ENCODE results near the gene ZNF154. TPM values are rescaled to one million over a fixed set of nuclear protein-coding genes. Genes with fewer than 3 reads are reported as not detected.
"Not testable (repeated sequence)": the region's sequence is repeated elsewhere in the genome, so short reads cannot be mapped to it uniquely, and the experiment has no call there.

Gene ZNF154
- total RNA-seq, 2 donors from 2014 or later = 2.7 to 5.6 TPM

DNA sequence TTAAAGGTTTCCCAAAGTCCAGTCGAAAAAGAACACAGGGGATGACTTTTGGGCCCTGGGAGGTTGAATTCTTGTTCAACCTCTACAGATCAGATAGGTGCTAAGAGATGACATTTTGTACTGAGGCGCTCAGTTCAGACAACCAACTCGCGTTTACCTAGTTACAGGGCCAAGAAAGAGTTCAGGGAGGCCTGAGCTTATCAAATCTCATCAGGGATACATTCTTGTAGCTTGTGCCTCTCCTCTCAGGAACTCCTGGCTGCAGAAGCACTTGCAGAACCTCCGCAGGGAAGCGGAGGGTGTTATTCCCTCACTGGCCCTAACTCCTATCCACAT is 38.4 kb upstream of the ZNF154 start:
- no peaks in the 10 kb centered on the region for H3K4me1 ChIP-seq (replicated peaks)
- TF ChIP-seq, protein P1, sequence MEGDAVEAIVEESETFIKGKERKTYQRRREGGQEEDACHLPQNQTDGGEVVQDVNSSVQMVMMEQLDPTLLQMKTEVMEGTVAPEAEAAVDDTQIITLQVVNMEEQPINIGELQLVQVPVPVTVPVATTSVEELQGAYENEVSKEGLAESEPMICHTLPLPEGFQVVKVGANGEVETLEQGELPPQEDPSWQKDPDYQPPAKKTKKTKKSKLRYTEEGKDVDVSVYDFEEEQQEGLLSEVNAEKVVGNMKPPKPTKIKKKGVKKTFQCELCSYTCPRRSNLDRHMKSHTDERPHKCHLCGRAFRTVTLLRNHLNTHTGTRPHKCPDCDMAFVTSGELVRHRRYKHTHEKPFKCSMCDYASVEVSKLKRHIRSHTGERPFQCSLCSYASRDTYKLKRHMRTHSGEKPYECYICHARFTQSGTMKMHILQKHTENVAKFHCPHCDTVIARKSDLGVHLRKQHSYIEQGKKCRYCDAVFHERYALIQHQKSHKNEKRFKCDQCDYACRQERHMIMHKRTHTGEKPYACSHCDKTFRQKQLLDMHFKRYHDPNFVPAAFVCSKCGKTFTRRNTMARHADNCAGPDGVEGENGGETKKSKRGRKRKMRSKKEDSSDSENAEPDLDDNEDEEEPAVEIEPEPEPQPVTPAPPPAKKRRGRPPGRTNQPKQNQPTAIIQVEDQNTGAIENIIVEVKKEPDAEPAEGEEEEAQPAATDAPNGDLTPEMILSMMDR (IDR thresholded peaks at IDR 0.05) = no peak
- TF ChIP-seq POLR2A (IDR thresholded peaks at IDR 0.05) (no peak), POLR2AphosphoS5 (IDR thresholded peaks at IDR 0.05) (no peak)
- intact Hi-C loops (cut with DNase I) = no loop called here
- H3K4me3 ChIP-seq = peak overlapping the region; percentile 74 to 91
- peaks cover 4 to 7% of the 10 kb centered on the region in 2 donors for H3K36me3 ChIP-seq
- 32% methylated on average over 6 of the region's 6 CpGs for WGBS
- no peaks in the 10 kb centered on the region for H3K27me3 ChIP-seq (replicated peaks; ENCODE audit: insufficient read depth)
- no peaks in the 10 kb centered on the region for H3K9me3 ChIP-seq
- peak overlapping the region; percentile 77 to 82 for H3K27ac ChIP-seq
- no peak for DNase-seq (ENCODE audit: low spot score)

DNA sequence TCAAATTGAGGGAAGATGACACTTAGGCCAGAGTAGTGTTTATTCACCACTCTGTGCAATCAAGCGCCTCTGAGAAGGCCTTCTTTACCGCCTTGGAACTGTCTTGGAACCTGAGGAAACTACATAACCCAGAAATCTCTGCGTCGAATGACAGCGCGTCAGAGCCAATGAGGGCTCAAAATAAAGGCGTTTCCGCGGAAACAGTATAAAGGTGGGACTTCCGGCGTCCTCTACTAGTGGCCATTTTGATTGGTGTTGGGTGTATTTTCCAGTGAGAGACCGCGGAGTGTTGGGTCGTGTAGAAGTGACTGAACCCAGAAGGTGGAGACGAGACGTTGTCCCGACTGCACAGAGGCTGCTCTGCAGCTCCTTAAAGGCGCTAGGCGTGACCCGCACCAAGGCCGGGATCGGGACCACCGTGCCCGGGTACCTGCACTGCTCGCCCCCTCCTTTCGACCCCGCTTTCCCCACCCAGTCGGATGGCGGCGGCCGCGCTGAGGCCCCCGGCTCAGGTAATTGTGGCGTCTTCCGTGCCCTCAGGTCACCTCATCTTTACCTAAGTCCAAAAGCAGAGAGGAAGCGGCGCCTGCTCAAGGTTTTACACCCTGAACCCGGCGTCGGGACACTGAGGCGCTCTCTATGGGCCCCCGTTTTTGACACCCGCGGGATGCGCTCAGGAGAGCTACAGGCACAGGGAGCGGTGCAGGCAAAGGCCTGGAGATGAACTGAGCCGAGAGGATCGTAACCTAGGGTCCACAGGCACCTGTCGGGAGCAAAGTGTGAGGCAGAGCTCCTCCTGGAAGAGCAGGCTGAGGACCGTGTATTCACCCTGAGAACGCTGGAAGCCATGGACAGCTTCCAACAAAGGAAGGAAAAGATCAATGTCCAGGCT is 37.8 kb upstream of the ZNF154 start, which contains the start of gene ZNF776:
Gene ZNF776, plus strand, starts transcription at position 236 of the 892 bp plus-strand sequence. Its CDS starts 244 bp downstream, at position 480.
- Histone ChIP-seq H3K4me3 (peak within 1 kb of the TSS; percentile 74 to 91), H3K36me3 (peaks cover 0 to under 1% of the 10 kb centered on the region in 2 donors), H3K4me1 (replicated peaks) (no peaks in the 10 kb centered on the region), H3K27me3 (replicated peaks; ENCODE audit: insufficient read depth) (no peaks in the 10 kb centered on the region), H3K9me3 (no peaks in the 10 kb centered on the region), H3K27ac (peak within 1 kb of the TSS; percentile 77 to 82)
- WGBS = under 1% methylated on average over 51 of the region's 51 CpGs
- intact Hi-C loops (cut with DNase I) = no loop called here
- TF ChIP-seq, protein P1 (IDR thresholded peaks at IDR 0.05) = no peak
- TF ChIP-seq POLR2A (IDR thresholded peaks at IDR 0.05) = peak; percentile 46
- peak; percentile 97 for TF ChIP-seq POLR2AphosphoS5 (IDR thresholded peaks at IDR 0.05)
- peak; percentile 89 for DNase-seq (ENCODE audit: low spot score)

DNA sequence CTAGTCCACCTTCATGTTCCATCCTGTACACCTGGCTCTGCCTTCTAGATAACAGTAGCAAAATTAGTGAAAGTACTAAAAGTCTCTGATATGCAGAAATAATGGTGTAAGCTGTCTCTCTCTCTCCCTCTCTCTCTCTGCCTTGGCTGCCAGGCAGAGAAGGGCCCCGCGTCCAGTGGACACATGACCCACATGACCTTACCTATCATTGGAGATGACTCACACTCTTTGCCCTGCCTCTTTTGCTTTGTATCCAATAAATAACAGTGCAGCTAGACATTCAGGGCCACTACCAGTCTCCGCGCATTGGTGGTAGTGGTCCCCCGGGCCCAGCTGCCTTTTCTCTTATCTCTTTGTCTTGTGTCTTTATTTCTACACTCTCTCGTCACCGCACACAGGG is 29.8 kb upstream of the ZNF154 start:
- not testable (repeated sequence) for H3K9me3 ChIP-seq; H3K4me1 ChIP-seq (replicated peaks); DNase-seq (ENCODE audit: low spot score); H3K36me3 ChIP-seq; H3K27ac ChIP-seq; H3K4me3 ChIP-seq; H3K27me3 ChIP-seq (replicated peaks; ENCODE audit: insufficient read depth)
- WGBS = 97% methylated on average over 7 of the region's 7 CpGs
- intact Hi-C loops (cut with DNase I) = loop anchor here (5.0 kb wide), 1 partner anchor 419 kb away; no protein-coding TSS in a partner anchor

DNA sequence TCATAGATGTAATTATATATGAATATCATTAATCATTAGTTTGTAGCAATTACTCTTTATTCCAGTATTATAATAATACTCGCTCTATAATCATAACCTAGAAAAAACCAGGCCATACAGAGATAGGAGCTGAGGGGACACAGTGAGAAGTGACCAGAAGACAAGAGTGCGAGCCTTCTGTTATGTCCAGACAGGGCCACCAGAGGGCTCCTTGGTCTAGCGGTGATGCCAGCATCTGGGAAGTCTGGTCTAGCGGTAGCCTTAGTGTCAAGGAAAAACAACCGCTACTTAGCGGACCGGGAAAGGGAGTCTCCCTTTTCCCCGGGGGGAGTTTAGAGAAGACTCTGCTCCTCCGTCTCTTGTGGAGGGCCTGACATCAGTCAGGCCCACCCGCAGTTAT is 29.3 kb upstream of the ZNF154 start:
- H3K4me3 ChIP-seq; H3K4me1 ChIP-seq (replicated peaks); H3K27me3 ChIP-seq (replicated peaks; ENCODE audit: insufficient read depth); H3K27ac ChIP-seq; H3K36me3 ChIP-seq; H3K9me3 ChIP-seq: not testable (repeated sequence)
- intact Hi-C loops (cut with DNase I) = loop anchor here (5.0 kb wide), 1 partner anchor 419 kb away; no protein-coding TSS in a partner anchor
- DNase-seq (ENCODE audit: low spot score) = peak; percentile 43
- 4% methylated on average over 10 of the region's 10 CpGs for WGBS
- TF ChIP-seq, protein P1 (IDR thresholded peaks at IDR 0.05) = peak in 3 of 4 experiments; percentile 45 to 77 (median 69)
- peak; percentile 41 for TF ChIP-seq POLR2AphosphoS5 (IDR thresholded peaks at IDR 0.05)

DNA sequence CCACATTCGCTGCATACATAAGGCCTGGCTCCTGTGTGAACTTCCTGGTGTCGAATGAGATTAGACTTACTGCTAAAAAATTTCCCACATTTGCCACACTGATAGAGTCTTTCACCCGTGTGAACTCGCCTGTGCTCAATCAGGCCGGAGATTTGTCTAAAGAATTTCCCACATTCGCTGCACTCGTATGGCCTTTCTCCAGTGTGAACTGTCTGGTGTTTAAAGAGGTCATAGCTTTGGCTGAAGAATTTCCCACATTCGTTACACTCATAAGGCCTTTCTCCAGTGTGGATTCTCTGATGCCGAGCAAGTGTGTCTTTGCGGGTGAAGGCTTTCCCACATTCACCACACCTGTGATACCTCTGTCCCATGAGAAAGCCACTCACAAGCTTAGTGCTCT is 11.9 kb upstream of the ZNF154 start:
- H3K36me3 ChIP-seq = peaks cover 0 to 16% of the 10 kb centered on the region in 2 donors
- DNase-seq (ENCODE audit: low spot score) = no peak
- H3K4me3 ChIP-seq = no peak overlapping the region
- intact Hi-C loops (cut with DNase I) = no loop called here
- H3K9me3 ChIP-seq = no peaks in the 10 kb centered on the region
- H3K4me1 ChIP-seq (replicated peaks) = no peaks in the 10 kb centered on the region
- WGBS = 97% methylated on average over 10 of the region's 10 CpGs
- TF ChIP-seq, protein P1 (IDR thresholded peaks at IDR 0.05) = no peak
- TF ChIP-seq POLR2A (IDR thresholded peaks at IDR 0.05) = no peak
- TF ChIP-seq POLR2AphosphoS5 (IDR thresholded peaks at IDR 0.05) = no peak
- no peak overlapping the region for H3K27ac ChIP-seq
- H3K27me3 ChIP-seq (replicated peaks; ENCODE audit: insufficient read depth) = no peaks in the 10 kb centered on the region

All from prostate gland (tissue), 2 donors.